SK-N-SH (cell line): Measurements from ENCODE around the gene ATG16L2. TPM values are rescaled to one million over a fixed set of nuclear protein-coding genes. Genes with fewer than 3 reads are reported as not detected.

Experiments
- CTCF ChIA-PET: fragments of 300-600, 350-600 bp; formaldehyde crosslinking; extraction: SDS; loops from one replicate; lab custom pipeline; 2021; lab: Yijun Ruan, JAX
- POLR2A ChIA-PET: fragments of 350-600 bp; sonication (Branson Sonifier 250); formaldehyde crosslinking; extraction: SDS; loops from one replicate; lab custom pipeline; 2020; ENCODE audit warnings: antibody characterized with exemption, inconsistent platforms; lab: Yijun Ruan, JAX
- DNase-seq: peaks from one replicate; pipeline ENCODE4 v3.0.0; 2012
- H2AFZ ChIP-seq: fragments of 200-600 bp; sonication (generic); 2 replicates; pipeline ENCODE4 v1.8.1; 2016; ENCODE audit warnings: antibody characterized with exemption, mild to moderate bottlenecking, low read depth
- H3F3A ChIP-seq: fragments of 200-600 bp; sonication (generic); replicated peaks from 2 replicates; pipeline ENCODE3; 2016; ENCODE audit warnings: antibody characterized with exemption, mild to moderate bottlenecking; ENCODE audit not compliant: insufficient read depth
- H3K27ac ChIP-seq, 2 experiments: fragments of 200-500 bp in 1 of 2; fragments of 200-600 bp in 1 of 2; sonication (Bioruptor generic) in 1 of 2; sonication (generic), shearing (Covaris generic) in 1 of 2; 2 replicates each; pipeline versions ENCODE4 v1.5.1 to v1.6.1; 2014 to 2016; ENCODE audit warnings: low read depth in 2 of 2, inconsistent platforms in 1 of 2, low read length in 1 of 2, mild to moderate bottlenecking in 1 of 2, mixed read lengths in 1 of 2
- H3K27me3 ChIP-seq: fragments of 200-600 bp; sonication (generic), shearing (Covaris generic); 2 replicates; pipeline ENCODE4 v1.6.1; 2016; ENCODE audit warnings: mixed run types; ENCODE audit not compliant: insufficient read depth
- H3K36me3 ChIP-seq, 2 experiments: fragments of 200-500 bp in 1 of 2; fragments of 200-600 bp in 1 of 2; sonication (Bioruptor generic) in 1 of 2; sonication (generic) in 1 of 2; replicated peaks in 1 of 2; 2 replicates each; pipeline versions ENCODE3 to v1.5.1; 2014 to 2016; ENCODE audit warnings: low read length in 1 of 2, mild to moderate bottlenecking in 1 of 2; ENCODE audit not compliant: insufficient read depth in 2 of 2, control insufficient read depth in 1 of 2
- H3K4me1 ChIP-seq, 2 experiments: fragments of 200-500 bp in 1 of 2; fragments of 200-600 bp in 1 of 2; sonication (Bioruptor generic) in 1 of 2; sonication (generic), shearing (Covaris generic) in 1 of 2; 2 replicates each; pipeline versions ENCODE4 v1.5.1 to v1.6.1; 2014 to 2016; ENCODE audit warnings: low read depth in 1 of 2, low read length in 1 of 2, mixed run types in 1 of 2; ENCODE audit not compliant: insufficient read depth in 2 of 2, control insufficient read depth in 1 of 2
- H3K4me2 ChIP-seq: fragments of 200-600 bp; sonication (generic), shearing (Covaris generic); 2 replicates; pipeline ENCODE4 v1.6.1; 2017; ENCODE audit warnings: mixed run types
- H3K4me3 ChIP-seq, 2 experiments: fragments of 200-500 bp in 1 of 2; fragments of 200-600 bp in 1 of 2; sonication (Bioruptor generic) in 1 of 2; sonication (generic), shearing (Covaris generic) in 1 of 2; 2 replicates each; pipeline versions ENCODE4 v1.5.1 to v1.8.1; 2014 to 2016; ENCODE audit warnings: low read depth in 2 of 2, inconsistent platforms in 1 of 2, low read length in 1 of 2, mild to moderate bottlenecking in 1 of 2, mixed read lengths in 1 of 2, moderate library complexity in 1 of 2
- H3K79me2 ChIP-seq: fragments of 200-600 bp; sonication (generic); 2 replicates; pipeline ENCODE4 v1.8.1; 2017; ENCODE audit warnings: mild to moderate bottlenecking; ENCODE audit not compliant: insufficient read depth
- H3K9ac ChIP-seq: fragments of 200-600 bp; sonication (generic); 2 replicates; pipeline ENCODE4 v1.6.1; 2017; ENCODE audit warnings: mixed run types
- H3K9me2 ChIP-seq: fragments of 200-600 bp; sonication (generic); 2 replicates; pipeline ENCODE4 v1.6.1; 2017; ENCODE audit warnings: mixed run types
- H3K9me3 ChIP-seq: fragments of 200-600 bp; sonication (generic); 2 replicates; pipeline ENCODE4 v1.6.1; 2017; ENCODE audit warnings: mixed run types, mild to moderate bottlenecking, moderate library complexity
- H4K20me1 ChIP-seq: fragments of 200-600 bp; sonication (generic); 2 replicates; pipeline ENCODE4 v1.6.1; 2017; ENCODE audit warnings: mild to moderate bottlenecking, mixed run types; ENCODE audit not compliant: insufficient read depth
- CTCF ChIP-seq: fragments of 200-600 bp; sonication (generic); IDR thresholded peaks from 2 replicates; pipeline ENCODE4 v1.6.1; 2017; ENCODE audit warnings: antibody characterized with exemption, mild to moderate bottlenecking, moderate library complexity
- FOXJ3 ChIP-seq: sonication (generic); formaldehyde crosslinking; IDR thresholded peaks from 2 replicates; pipeline ENCODE4 v1.5.1; 2020; ENCODE audit warnings: mild to moderate bottlenecking, missing genetic modification reagents
- GATA2 ChIP-seq: sonication (generic); formaldehyde crosslinking; IDR thresholded peaks from 2 replicates; pipeline ENCODE4 v1.5.0; 2020; ENCODE audit warnings: mild to moderate bottlenecking, missing genetic modification reagents
- NFIC ChIP-seq: IDR thresholded peaks from 2 replicates; pipeline ENCODE4 v1.4.0; 2012; ENCODE audit warnings: borderline replicate concordance
- NRF1 ChIP-seq: IDR thresholded peaks from 2 replicates; pipeline ENCODE4 v1.6.1; 2012; ENCODE audit warnings: low read depth, mild to moderate bottlenecking, low read length
- TAF1 ChIP-seq: IDR thresholded peaks from 2 replicates; pipeline ENCODE4 v1.6.1; 2012; ENCODE audit warnings: low read depth, mild to moderate bottlenecking, low read length, moderate library complexity, borderline replicate concordance
- USF1 ChIP-seq: IDR thresholded peaks from 2 replicates; pipeline ENCODE4 v1.4.0; 2012; ENCODE audit warnings: low read depth, borderline replicate concordance
- USF2 ChIP-seq: fragments of 150-350 bp; IDR thresholded peaks from 2 replicates; pipeline ENCODE4 v1.6.1; 2017; ENCODE audit warnings: antibody characterized with exemption, low read length, low read depth, borderline replicate concordance
- ZBTB33 ChIP-seq: IDR thresholded peaks from 2 replicates; pipeline ENCODE4 v1.4.0; 2012; ENCODE audit warnings: low read depth, borderline replicate concordance
- WGBS: methylation state at CpG from one replicate; pipeline ENCODE4 v1.1.6; 2017; ENCODE audit warnings: low lambda C conversion rate; 5-methylcytosine and 5-hydroxymethylcytosine counted together
- polyA plus RNA-seq, 3 experiments: library from polyadenylated mRNA; depleted of rRNA; stranded (reverse); fragments of >200 nt; gene quantifications; 2 replicates each; pipeline ENCODE4 v1.2.3, GENCODE V29; 2012

ATG16L2 gene
- polyA plus RNA-seq, 1 of the 3 experiments (the other 2 are of a cell fraction): 26.9 TPM

- WGBS: 88% methylated on average over 3 of the region's 3 CpGs
- Histone ChIP-seq H3K27me3 (no peaks in the 10 kb centered on the region), H3K4me1 (peaks cover 2 to 10% of the 10 kb centered on the region in 2 experiments; a peak in 3 of 4 replicates), H3F3A (peaks cover 12% of the 10 kb centered on the region), H2AFZ (no peak overlapping the region), H3K79me2 (no peaks in the 10 kb centered on the region), H4K20me1 (peaks cover 3% of the 10 kb centered on the region; the same call in 1 of the 2 replicates), H3K9ac (no peak overlapping the region), H3K27ac (no peak overlapping the region), H3K4me2 (no peak overlapping the region), H3K9me2 (no peaks in the 10 kb centered on the region), H3K9me3 (no peaks in the 10 kb centered on the region), H3K36me3 (peaks cover 0 to 14% of the 10 kb centered on the region in 2 experiments), H3K4me3 (no peak overlapping the region)
- DNase-seq: no peak
- POLR2A ChIA-PET: no interaction called here
- TF ChIP-seq ZBTB33: no peak
- TF ChIP-seq USF2: no peak
- TF ChIP-seq USF1: no peak
- CTCF ChIA-PET: interaction anchor here (1.4 kb wide), 1 partner anchor 383 kb away, joined by 3 read pairs; no protein-coding TSS in a partner anchor
Observed at GRCh38 chr11:72859126-72859525, 44.9 kb downstream of the ATG16L2 start.

GRCh38 chr11:72860010-72860409 is 45.8 kb downstream of the ATG16L2 start:
- no peak for TF ChIP-seq NRF1
- TF ChIP-seq TAF1: no peak
- no peak for TF ChIP-seq GATA2
- no peak for TF ChIP-seq CTCF
- TF ChIP-seq FOXJ3 (CRISPR knock-in tag): no peak
- TF ChIP-seq NFIC: no peak
- Histone ChIP-seq H3K4me3 (no peak overlapping the region), H3K4me1 (peaks cover 7 to 17% of the 10 kb centered on the region in 2 experiments; a peak in 3 of 4 replicates), H3K27me3 (no peaks in the 10 kb centered on the region), H4K20me1 (peaks cover 12% of the 10 kb centered on the region), H3K9me3 (no peaks in the 10 kb centered on the region), H3K27ac (no peak overlapping the region), H3K4me2 (no peak overlapping the region), H2AFZ (no peak overlapping the region), H3K9ac (no peak overlapping the region), H3F3A (peaks cover 21% of the 10 kb centered on the region), H3K36me3 (peaks cover 0 to 14% of the 10 kb centered on the region in 2 experiments), H3K79me2 (no peaks in the 10 kb centered on the region), H3K9me2 (no peaks in the 10 kb centered on the region)
- POLR2A ChIA-PET: no interaction called here
- 99% methylated on average over 3 of the region's 4 CpGs for WGBS
- CTCF ChIA-PET: interaction anchor here (0.7 to 1.5 kb wide), 6 partner anchors 11 to 382 kb away, joined by 3 to 4 read pairs (median 3); no protein-coding TSS in a partner anchor
- no peak for DNase-seq
